SK-N-MC (cell line): ENCODE data around the gene AGAP3.

Experiments used
- EZH2 ChIP-seq: fragments of 200-600 bp; sonication (generic); IDR thresholded peaks from one replicate; pipeline ENCODE4 v1.6.1; 2017; ENCODE audit warnings: antibody characterized with exemption
- FOXP2 ChIP-seq: optimal IDR thresholded peaks from 2 replicates; pipeline ENCODE3; 2011; ENCODE audit warnings: mild to moderate bottlenecking, moderate library complexity; ENCODE audit not compliant: insufficient read depth; ENCODE audit errors: extremely low read length, control extremely low read depth
- POLR2AphosphoS5 ChIP-seq: IDR thresholded peaks from 2 replicates; pipeline ENCODE4 v1.6.1; 2012; ENCODE audit warnings: mild to moderate bottlenecking, low read depth, low read length, borderline replicate concordance

DNA sequence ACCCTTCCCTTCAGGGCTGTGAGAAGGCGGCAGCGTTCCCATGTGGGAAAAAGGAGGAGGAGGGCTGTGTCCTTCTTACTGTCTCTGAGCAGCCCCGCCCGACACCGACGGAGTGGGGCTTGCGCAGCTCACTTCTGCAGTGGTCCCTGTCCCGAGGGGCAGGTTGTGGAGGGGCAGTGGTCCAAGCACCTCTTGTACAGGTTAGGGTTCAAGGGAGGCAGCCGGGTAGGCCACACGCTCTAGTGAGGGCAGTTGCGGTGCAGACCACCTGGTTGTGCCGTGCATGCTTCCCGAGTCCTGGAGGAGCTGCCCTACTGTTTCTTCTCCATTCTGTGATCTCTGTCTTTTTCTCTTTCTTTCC is 32.8 kb downstream of the AGAP3 start:
- TF ChIP-seq POLR2AphosphoS5 (no peak), EZH2 (no peak), FOXP2 (no peak)
